ENCODE measurements around the gene IMMT. TPM values are rescaled to one million over a fixed set of nuclear protein-coding genes. Genes with fewer than 3 reads are reported as not detected.
A peak's percentile ranks its signal among the peaks of the same experiment; 100 is the strongest.

IMMT gene
- total and polyA plus RNA-seq, 9 of the 15 experiments (the other 6 are each of a cell fraction or from before 2014, with no cell fraction given) = 119 to 294 (median 140) TPM

- TF ChIP-seq GTF3C2 (IDR thresholded peaks at IDR 0.05; ENCODE audit: borderline replicate concordance, extremely low read depth, insufficient read length) (no peak), NFRKB (IDR thresholded peaks at IDR 0.05; ENCODE audit: low read depth) (peak; percentile 88), YY1 (IDR thresholded peaks at IDR 0.05; ENCODE audit: borderline replicate concordance in 1 of 3, control insufficient read depth in 1 of 3, extremely low read depth in 1 of 3, insufficient read depth in 3 of 3, insufficient read length in 1 of 3, insufficient replicate concordance in 2 of 3, low read depth in 1 of 3, low read length in 2 of 3) (peak; percentile 84 to 98 (median 97)), JUN (IDR thresholded peaks at IDR 0.05; ENCODE audit: borderline replicate concordance, low read depth, low read length) (no peak), JUN (CRISPR knock-in tag; IDR thresholded peaks at IDR 0.05; ENCODE audit: borderline replicate concordance) (no peak), AFF1 (IDR thresholded peaks at IDR 0.05; ENCODE audit: low read depth in 1 of 2, partially characterized antibody in 2 of 2) (peak in 1 of 2 experiments; percentile 66), TCFL5 (CRISPR knock-in tag; conservative IDR thresholded peaks at IDR 0.05) (no peak), L3MBTL2 (IDR thresholded peaks at IDR 0.05) (no peak), CREB3 (tag; conservative IDR thresholded peaks at IDR 0.05; ENCODE audit: low read depth) (no peak)
- TF ChIP-seq, protein P1, sequence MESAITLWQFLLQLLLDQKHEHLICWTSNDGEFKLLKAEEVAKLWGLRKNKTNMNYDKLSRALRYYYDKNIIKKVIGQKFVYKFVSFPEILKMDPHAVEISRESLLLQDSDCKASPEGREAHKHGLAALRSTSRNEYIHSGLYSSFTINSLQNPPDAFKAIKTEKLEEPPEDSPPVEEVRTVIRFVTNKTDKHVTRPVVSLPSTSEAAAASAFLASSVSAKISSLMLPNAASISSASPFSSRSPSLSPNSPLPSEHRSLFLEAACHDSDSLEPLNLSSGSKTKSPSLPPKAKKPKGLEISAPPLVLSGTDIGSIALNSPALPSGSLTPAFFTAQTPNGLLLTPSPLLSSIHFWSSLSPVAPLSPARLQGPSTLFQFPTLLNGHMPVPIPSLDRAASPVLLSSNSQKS (CRISPR knock-in tag; IDR thresholded peaks at IDR 0.05) = no peak
- TF ChIP-seq, protein P2, sequence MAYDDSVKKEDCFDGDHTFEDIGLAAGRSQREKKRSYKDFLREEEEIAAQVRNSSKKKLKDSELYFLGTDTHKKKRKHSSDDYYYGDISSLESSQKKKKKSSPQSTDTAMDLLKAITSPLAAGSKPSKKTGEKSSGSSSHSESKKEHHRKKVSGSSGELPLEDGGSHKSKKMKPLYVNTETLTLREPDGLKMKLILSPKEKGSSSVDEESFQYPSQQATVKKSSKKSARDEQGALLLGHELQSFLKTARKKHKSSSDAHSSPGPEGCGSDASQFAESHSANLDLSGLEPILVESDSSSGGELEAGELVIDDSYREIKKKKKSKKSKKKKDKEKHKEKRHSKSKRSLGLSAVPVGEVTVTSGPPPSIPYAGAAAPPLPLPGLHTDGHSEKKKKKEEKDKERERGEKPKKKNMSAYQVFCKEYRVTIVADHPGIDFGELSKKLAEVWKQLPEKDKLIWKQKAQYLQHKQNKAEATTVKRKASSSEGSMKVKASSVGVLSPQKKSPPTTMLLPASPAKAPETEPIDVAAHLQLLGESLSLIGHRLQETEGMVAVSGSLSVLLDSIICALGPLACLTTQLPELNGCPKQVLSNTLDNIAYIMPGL (CRISPR knock-in tag; IDR thresholded peaks at IDR 0.05) = no peak; the same call in 1 of the 2 replicates
Measured at GRCh38 chr2:86105969-86106945, 89.0 kb downstream of the IMMT start, which contains the start of gene PTCD3 (continued).

Data from K562 (cell line).